GM12872 (cell line): ENCODE data around the gene DOCK1.

ENCODE experiments used
- TF ChIP-seq, protein P1 (sequence below): IDR thresholded peaks from 3 replicates; pipeline ENCODE4 v1.5.1; 2011; ENCODE audit warnings: low read depth, mild to moderate bottlenecking, low read length, moderate library complexity; ENCODE audit not compliant: insufficient read depth

Gene DOCK1

DNA sequence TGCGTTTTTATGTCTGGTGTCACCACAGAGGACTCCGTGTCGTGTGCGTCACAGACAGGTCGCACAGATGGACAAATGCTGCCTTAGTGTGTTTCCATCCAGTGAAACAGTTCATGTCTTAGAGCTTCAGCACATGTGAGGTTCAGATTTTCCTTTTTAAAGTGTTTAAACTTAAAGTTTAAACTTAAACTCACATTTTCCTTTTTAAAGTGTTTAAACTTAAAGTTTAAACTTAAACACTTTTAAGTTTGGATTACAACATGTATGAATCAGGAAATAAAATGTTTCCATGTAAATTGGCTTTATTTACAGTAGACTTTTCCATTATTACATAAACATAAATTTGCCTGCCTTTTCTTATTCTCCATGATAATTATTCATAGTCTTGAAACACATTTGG, 223.9 kb downstream of the DOCK1 start:
- TF ChIP-seq, protein P1, sequence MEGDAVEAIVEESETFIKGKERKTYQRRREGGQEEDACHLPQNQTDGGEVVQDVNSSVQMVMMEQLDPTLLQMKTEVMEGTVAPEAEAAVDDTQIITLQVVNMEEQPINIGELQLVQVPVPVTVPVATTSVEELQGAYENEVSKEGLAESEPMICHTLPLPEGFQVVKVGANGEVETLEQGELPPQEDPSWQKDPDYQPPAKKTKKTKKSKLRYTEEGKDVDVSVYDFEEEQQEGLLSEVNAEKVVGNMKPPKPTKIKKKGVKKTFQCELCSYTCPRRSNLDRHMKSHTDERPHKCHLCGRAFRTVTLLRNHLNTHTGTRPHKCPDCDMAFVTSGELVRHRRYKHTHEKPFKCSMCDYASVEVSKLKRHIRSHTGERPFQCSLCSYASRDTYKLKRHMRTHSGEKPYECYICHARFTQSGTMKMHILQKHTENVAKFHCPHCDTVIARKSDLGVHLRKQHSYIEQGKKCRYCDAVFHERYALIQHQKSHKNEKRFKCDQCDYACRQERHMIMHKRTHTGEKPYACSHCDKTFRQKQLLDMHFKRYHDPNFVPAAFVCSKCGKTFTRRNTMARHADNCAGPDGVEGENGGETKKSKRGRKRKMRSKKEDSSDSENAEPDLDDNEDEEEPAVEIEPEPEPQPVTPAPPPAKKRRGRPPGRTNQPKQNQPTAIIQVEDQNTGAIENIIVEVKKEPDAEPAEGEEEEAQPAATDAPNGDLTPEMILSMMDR = no peak

DNA sequence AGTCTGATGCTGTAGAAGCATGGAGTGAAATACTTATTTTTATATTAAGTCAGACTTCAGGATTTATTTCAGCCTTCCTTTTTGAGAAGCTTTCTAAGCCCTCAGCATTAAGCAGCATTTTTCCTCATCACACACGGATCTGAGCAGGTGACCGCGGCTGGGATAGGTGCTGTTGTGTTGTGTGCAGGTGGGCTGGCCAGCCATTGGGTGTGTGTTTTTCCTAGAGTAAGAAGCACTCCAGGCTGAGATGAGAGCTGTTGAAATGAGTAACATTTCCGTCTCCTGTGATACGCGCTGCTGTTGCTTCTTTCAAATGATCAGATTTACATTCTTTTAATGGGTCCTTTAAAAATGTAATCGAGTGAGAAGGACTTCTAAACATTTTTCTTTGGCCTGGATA, 227.2 kb downstream of the DOCK1 start:
- TF ChIP-seq, protein P1 = no peak

DNA sequence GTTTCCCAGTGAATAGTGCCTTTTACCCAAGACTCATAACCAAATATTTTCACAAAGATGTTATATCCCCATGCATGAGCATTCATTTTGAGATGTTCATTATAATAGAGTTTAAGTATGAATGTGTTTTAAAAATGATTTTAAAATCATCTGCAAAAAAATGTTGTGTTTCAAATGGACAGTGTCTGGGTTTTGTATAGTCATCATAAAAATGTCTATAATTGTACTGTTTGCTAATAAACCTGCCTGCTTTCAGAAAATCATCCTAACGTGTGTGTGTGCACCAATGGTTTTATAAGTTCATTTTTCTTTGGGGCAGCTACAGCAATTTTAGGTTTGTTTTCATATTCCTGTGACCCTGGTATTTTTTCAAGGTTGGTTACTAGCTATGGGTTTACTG, 228.0 kb downstream of the DOCK1 start:
- TF ChIP-seq, protein P1 = no peak

DNA sequence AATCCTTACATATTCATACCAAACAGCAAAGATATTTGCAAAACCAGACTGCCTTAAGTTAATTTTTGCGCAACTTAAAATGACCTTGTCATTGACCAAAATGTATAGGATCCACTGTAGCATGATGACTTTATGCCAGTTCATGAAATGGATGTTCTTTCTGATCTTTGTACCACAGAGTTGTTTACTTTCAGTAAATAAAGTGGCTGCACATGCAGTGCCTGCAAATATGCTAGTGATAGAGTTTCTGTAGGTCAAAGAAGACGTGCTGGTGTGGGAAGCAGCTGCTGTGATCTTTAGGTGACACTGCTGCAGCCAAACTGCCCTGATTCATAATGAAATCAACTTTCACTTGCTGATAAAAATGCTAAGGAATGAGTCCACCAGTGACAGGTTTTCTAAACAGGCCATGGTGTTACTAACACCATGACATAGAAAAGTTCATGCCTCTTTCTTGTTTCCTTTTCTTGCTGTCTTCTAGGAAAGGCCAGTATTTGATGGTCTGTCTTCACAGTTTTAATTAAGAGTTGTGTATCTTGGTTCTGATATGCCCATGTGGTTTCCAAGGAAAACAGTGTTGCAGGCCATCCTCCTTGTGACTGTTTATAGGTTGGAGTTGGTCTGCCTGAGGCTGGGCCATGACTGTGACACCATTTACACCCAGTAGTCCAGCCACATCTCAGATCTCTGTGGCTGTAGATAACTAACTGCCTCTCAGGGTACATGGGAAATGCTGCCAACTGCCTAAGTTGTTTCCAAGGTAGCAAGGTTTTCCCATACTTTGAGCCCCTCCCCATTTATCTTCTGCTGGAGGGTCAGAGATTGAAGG, 228.7 kb downstream of the DOCK1 start:
- TF ChIP-seq, protein P1 = no peak

DNA sequence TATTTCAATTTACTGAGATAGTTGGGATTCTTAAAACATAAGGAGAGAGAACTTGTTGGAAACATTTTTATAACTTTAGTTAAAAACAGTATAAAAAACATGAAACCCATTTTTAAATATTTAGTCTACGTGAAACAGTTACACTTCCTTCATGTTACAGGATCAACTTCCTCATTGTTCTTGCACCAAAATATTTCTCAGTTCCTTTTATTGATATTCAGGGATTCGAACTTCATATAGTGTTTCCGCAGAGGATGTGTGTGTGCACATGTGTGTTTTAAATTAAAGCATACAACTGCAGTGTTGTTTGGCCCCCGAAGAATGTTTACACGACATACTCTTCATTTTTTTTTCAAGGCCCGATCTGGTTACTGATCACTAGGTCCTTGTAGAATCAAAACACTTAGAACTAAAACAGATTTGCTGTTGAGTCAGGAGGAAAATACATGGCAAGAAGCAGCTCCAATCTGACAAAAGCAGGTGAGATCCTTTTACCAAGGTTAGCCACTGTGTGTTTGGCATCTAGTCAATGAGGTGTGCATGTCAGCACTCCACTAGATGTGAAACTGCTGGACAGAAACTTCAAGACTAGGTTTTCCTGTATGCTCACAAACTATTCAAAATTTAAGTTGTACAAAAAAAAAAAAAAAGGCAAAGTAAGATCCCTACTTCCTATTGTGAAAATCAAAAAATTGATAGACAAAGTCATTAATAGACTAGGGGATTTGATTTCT, 230.8 kb downstream of the DOCK1 start:
- TF ChIP-seq, protein P1 = no peak

DNA sequence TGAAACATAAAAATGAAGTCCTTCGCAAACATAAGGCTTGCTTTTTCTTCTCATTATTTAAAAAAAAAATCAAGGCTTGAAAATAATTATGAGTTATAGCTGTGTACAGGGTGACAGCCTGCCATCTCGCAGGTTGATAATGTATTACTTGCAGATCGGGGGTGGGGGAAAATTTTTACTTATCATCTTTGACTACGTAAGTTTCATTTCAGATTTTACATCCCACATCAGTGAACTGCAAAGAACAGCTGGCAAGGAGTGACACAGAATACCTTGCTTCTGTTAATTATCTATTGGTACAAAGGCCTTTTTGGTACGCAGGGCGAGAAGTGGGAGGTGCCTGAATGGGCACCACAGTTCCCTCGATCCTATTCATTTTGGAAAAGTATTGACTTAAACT, 232.2 kb downstream of the DOCK1 start:
- TF ChIP-seq, protein P1 = no peak

DNA sequence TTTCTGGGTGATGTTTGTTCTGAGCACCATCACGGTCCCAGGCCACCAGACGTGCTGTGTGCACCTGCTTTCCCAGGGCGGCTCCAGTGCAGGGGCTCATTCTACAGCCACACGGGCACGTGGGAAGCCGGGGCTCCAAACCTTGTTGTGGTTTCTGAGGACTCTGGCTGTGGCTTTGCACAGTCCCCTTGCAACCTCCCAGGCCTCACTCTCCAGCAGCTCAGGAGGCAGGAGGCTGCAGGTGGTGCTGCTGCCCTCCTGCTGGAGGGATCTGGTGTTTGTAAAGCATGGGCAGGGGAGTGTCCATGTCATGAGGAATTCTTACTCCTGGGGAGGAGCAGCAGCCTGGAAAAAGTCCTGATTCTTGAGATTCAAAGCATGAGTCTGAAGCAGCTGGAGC, 236.9 kb downstream of the DOCK1 start:
- TF ChIP-seq, protein P1 = no peak
